SK-N-SH (cell line): ENCODE results near the gene SF3B5. TPM values are rescaled to one million over a fixed set of nuclear protein-coding genes. Genes with fewer than 3 reads are reported as not detected.
"Not testable (repeated sequence)": the region's sequence is repeated elsewhere in the genome, so short reads cannot be mapped to it uniquely, and the experiment has no call there.

ENCODE experiments used
- CTCF ChIA-PET: fragments of 300-600, 350-600 bp; formaldehyde crosslinking; extraction: SDS; loops from one replicate; lab custom pipeline; 2021; lab: Yijun Ruan, JAX
- POLR2A ChIA-PET: fragments of 350-600 bp; sonication (Branson Sonifier 250); formaldehyde crosslinking; extraction: SDS; loops from one replicate; lab custom pipeline; 2020; ENCODE audit warnings: antibody characterized with exemption, inconsistent platforms; lab: Yijun Ruan, JAX
- DNase-seq: peaks from one replicate; pipeline ENCODE4 v3.0.0; 2012
- H2AFZ ChIP-seq: fragments of 200-600 bp; sonication (generic); 2 replicates; pipeline ENCODE4 v1.8.1; 2016; ENCODE audit warnings: antibody characterized with exemption, mild to moderate bottlenecking, low read depth
- H3F3A ChIP-seq: fragments of 200-600 bp; sonication (generic); replicated peaks from 2 replicates; pipeline ENCODE3; 2016; ENCODE audit warnings: antibody characterized with exemption, mild to moderate bottlenecking; ENCODE audit not compliant: insufficient read depth
- H3K27ac ChIP-seq, 2 experiments: fragments of 200-500 bp in 1 of 2; fragments of 200-600 bp in 1 of 2; sonication (Bioruptor generic) in 1 of 2; sonication (generic), shearing (Covaris generic) in 1 of 2; 2 replicates each; pipeline versions ENCODE4 v1.5.1 to v1.6.1; 2014 to 2016; ENCODE audit warnings: low read depth in 2 of 2, inconsistent platforms in 1 of 2, low read length in 1 of 2, mild to moderate bottlenecking in 1 of 2, mixed read lengths in 1 of 2
- H3K27me3 ChIP-seq: fragments of 200-600 bp; sonication (generic), shearing (Covaris generic); 2 replicates; pipeline ENCODE4 v1.6.1; 2016; ENCODE audit warnings: mixed run types; ENCODE audit not compliant: insufficient read depth
- H3K36me3 ChIP-seq, 2 experiments: fragments of 200-500 bp in 1 of 2; fragments of 200-600 bp in 1 of 2; sonication (Bioruptor generic) in 1 of 2; sonication (generic) in 1 of 2; replicated peaks in 1 of 2; 2 replicates each; pipeline versions ENCODE3 to v1.5.1; 2014 to 2016; ENCODE audit warnings: low read length in 1 of 2, mild to moderate bottlenecking in 1 of 2; ENCODE audit not compliant: insufficient read depth in 2 of 2, control insufficient read depth in 1 of 2
- H3K4me1 ChIP-seq, 2 experiments: fragments of 200-500 bp in 1 of 2; fragments of 200-600 bp in 1 of 2; sonication (Bioruptor generic) in 1 of 2; sonication (generic), shearing (Covaris generic) in 1 of 2; 2 replicates each; pipeline versions ENCODE4 v1.5.1 to v1.6.1; 2014 to 2016; ENCODE audit warnings: low read depth in 1 of 2, low read length in 1 of 2, mixed run types in 1 of 2; ENCODE audit not compliant: insufficient read depth in 2 of 2, control insufficient read depth in 1 of 2
- H3K4me2 ChIP-seq: fragments of 200-600 bp; sonication (generic), shearing (Covaris generic); 2 replicates; pipeline ENCODE4 v1.6.1; 2017; ENCODE audit warnings: mixed run types
- H3K4me3 ChIP-seq, 2 experiments: fragments of 200-500 bp in 1 of 2; fragments of 200-600 bp in 1 of 2; sonication (Bioruptor generic) in 1 of 2; sonication (generic), shearing (Covaris generic) in 1 of 2; 2 replicates each; pipeline versions ENCODE4 v1.5.1 to v1.8.1; 2014 to 2016; ENCODE audit warnings: low read depth in 2 of 2, inconsistent platforms in 1 of 2, low read length in 1 of 2, mild to moderate bottlenecking in 1 of 2, mixed read lengths in 1 of 2, moderate library complexity in 1 of 2
- H3K79me2 ChIP-seq: fragments of 200-600 bp; sonication (generic); 2 replicates; pipeline ENCODE4 v1.8.1; 2017; ENCODE audit warnings: mild to moderate bottlenecking; ENCODE audit not compliant: insufficient read depth
- H3K9ac ChIP-seq: fragments of 200-600 bp; sonication (generic); 2 replicates; pipeline ENCODE4 v1.6.1; 2017; ENCODE audit warnings: mixed run types
- H3K9me2 ChIP-seq: fragments of 200-600 bp; sonication (generic); 2 replicates; pipeline ENCODE4 v1.6.1; 2017; ENCODE audit warnings: mixed run types
- H3K9me3 ChIP-seq: fragments of 200-600 bp; sonication (generic); 2 replicates; pipeline ENCODE4 v1.6.1; 2017; ENCODE audit warnings: mixed run types, mild to moderate bottlenecking, moderate library complexity
- H4K20me1 ChIP-seq: fragments of 200-600 bp; sonication (generic); 2 replicates; pipeline ENCODE4 v1.6.1; 2017; ENCODE audit warnings: mild to moderate bottlenecking, mixed run types; ENCODE audit not compliant: insufficient read depth
- ELF1 ChIP-seq: IDR thresholded peaks from 2 replicates; pipeline ENCODE4 v1.4.0; 2012
- EP300 ChIP-seq, 2 experiments: IDR thresholded peaks; 2 replicates each; pipeline versions ENCODE4 v1.4.0 to v1.6.1; 2012; ENCODE audit warnings: borderline replicate concordance in 1 of 2, low read depth in 1 of 2, low read length in 1 of 2
- MXI1 ChIP-seq: IDR thresholded peaks from 2 replicates; pipeline ENCODE4 v1.6.1; 2012; ENCODE audit warnings: mild to moderate bottlenecking, low read depth, low read length, improper control_type of control experiment
- POLR2AphosphoS5 ChIP-seq: IDR thresholded peaks from 2 replicates; pipeline ENCODE4 v1.6.1; 2012; ENCODE audit warnings: low read depth, low read length
- WGBS: methylation state at CpG from one replicate; pipeline ENCODE4 v1.1.6; 2017; ENCODE audit warnings: low lambda C conversion rate; 5-methylcytosine and 5-hydroxymethylcytosine counted together
- polyA plus RNA-seq, 3 experiments: library from polyadenylated mRNA; depleted of rRNA; stranded (reverse); fragments of >200 nt; gene quantifications; 2 replicates each; pipeline ENCODE4 v1.2.3, GENCODE V29; 2012

SF3B5 gene
- polyA plus RNA-seq, 1 of the 3 experiments (the other 2 are of a cell fraction), result 316 TPM

- no peaks in the 10 kb centered on the region for H3K9me2 ChIP-seq
- 0% methylated on average over 1 of the region's 1 CpG for WGBS
- H3K9me3 ChIP-seq, result no peaks in the 10 kb centered on the region
- H3K79me2 ChIP-seq, result no peaks in the 10 kb centered on the region
- ChIA-PET CTCF (no interaction called here), POLR2A (no interaction called here)
- DNase-seq, result no peak
- no peaks in the 10 kb centered on the region for H3K36me3 ChIP-seq
- no peak overlapping the region for H3K4me3 ChIP-seq
- H2AFZ ChIP-seq, result no peak overlapping the region
- TF ChIP-seq POLR2AphosphoS5, result no peak
- TF ChIP-seq ELF1, result no peak
- TF ChIP-seq MXI1, result no peak
- no peak for TF ChIP-seq EP300 (IDR thresholded peaks at IDR 0.05; ENCODE audit: borderline replicate concordance in 1 of 2, low read depth in 1 of 2, low read length in 1 of 2)
- no peak overlapping the region for H3K27ac ChIP-seq
- H3K9ac ChIP-seq, result no peak overlapping the region
- H4K20me1 ChIP-seq, result no peaks in the 10 kb centered on the region
- H3K4me1 ChIP-seq, result no peaks in the 10 kb centered on the region
- H3F3A ChIP-seq, result no peaks in the 10 kb centered on the region
- H3K4me2 ChIP-seq, result no peak overlapping the region
- no peaks in the 10 kb centered on the region for H3K27me3 ChIP-seq
Measured at GRCh38 chr6:144047688-144048087, 47.7 kb downstream of the SF3B5 start.

- H4K20me1 ChIP-seq, H2AFZ ChIP-seq, H3K36me3 ChIP-seq, H3K79me2 ChIP-seq, H3K4me1 ChIP-seq, H3K4me2 ChIP-seq, H3F3A ChIP-seq, DNase-seq, H3K9me2 ChIP-seq, POLR2A ChIA-PET, H3K4me3 ChIP-seq, H3K27ac ChIP-seq, H3K9me3 ChIP-seq, H3K27me3 ChIP-seq, H3K9ac ChIP-seq: not testable (repeated sequence)
- CTCF ChIA-PET, result interaction anchor here (0.6 kb wide), 1 partner anchor 10 kb away, joined by 3 read pairs; no protein-coding TSS in a partner anchor
- WGBS, result 0% methylated on average over 1 of the region's 8 CpGs
Measured at GRCh38 chr6:144046672-144047071, 48.7 kb downstream of the SF3B5 start.

- H3K79me2 ChIP-seq, DNase-seq, H4K20me1 ChIP-seq, H3K36me3 ChIP-seq, H3K4me2 ChIP-seq, H3K27ac ChIP-seq, POLR2A ChIA-PET, H3K4me1 ChIP-seq, H3K27me3 ChIP-seq, H3K9me2 ChIP-seq, H3F3A ChIP-seq, H3K9me3 ChIP-seq, H3K9ac ChIP-seq, H3K4me3 ChIP-seq, H2AFZ ChIP-seq, CTCF ChIA-PET: not testable (repeated sequence)
- WGBS, result 4% methylated on average over 2 of the region's 2 CpGs
Measured at GRCh38 chr6:144044989-144045388, 50.4 kb downstream of the SF3B5 start.

Other genes with a start within 250 kb of the SF3B5 start
- gene ZC2HC1B, start 231.1 kb downstream of the SF3B5 start, polyA plus RNA-seq (2012; rRNA removed), result not detected in 2 replicates
- gene PLAGL1, start 87.3 kb downstream of the SF3B5 start, polyA plus RNA-seq (2012; rRNA removed), result 22.6 and 25.8 TPM in 2 replicates
- 0.15 and 0.41 TPM in 2 replicates for gene STX11, start 54.9 kb upstream of the SF3B5 start, polyA plus RNA-seq (2012; rRNA removed)
- 6.8 and 8.7 TPM in 2 replicates for gene UTRN, start 189.8 kb upstream of the SF3B5 start, polyA plus RNA-seq (2012; rRNA removed)